ENCODE data around the gene GFPT2.

The GFPT2 gene

GRCh38 chr5:180287868-180288267 lies 65.3 kb downstream of the GFPT2 start:
- DNase-seq (ENCODE audit: low read depth in 1 of 2, low spot score in 1 of 2) = no peak

- no peak for DNase-seq (ENCODE audit: low read depth in 1 of 2, low spot score in 1 of 2)
These were observed 65.7 kb downstream of the GFPT2 start for GRCh38 chr5:180287404-180287803.

GRCh38 chr5:180284149-180284548 lies 69.0 kb downstream of the GFPT2 start:
- no peak for DNase-seq (ENCODE audit: low read depth in 1 of 2, low spot score in 1 of 2)

GRCh38 chr5:180283026-180283615 lies 70.0 kb downstream of the GFPT2 start:
- no peak for DNase-seq (ENCODE audit: low read depth in 1 of 2, low spot score in 1 of 2)

- DNase-seq (ENCODE audit: low read depth in 1 of 2, low spot score in 1 of 2) = no peak
These were observed 70.9 kb downstream of the GFPT2 start for GRCh38 chr5:180282281-180282680.

GRCh38 chr5:180281706-180282105 lies 71.4 kb downstream of the GFPT2 start:
- no peak for DNase-seq (ENCODE audit: low read depth in 1 of 2, low spot score in 1 of 2)

GRCh38 chr5:180274695-180275094 lies 78.4 kb downstream of the GFPT2 start:
- no peak for DNase-seq (ENCODE audit: low read depth in 1 of 2, low spot score in 1 of 2)

GRCh38 chr5:180271221-180271620 lies 81.9 kb downstream of the GFPT2 start:
- DNase-seq (ENCODE audit: low read depth in 1 of 2, low spot score in 1 of 2) = no peak

- DNase-seq (ENCODE audit: low read depth in 1 of 2, low spot score in 1 of 2) = no peak
These were observed 93.9 kb downstream of the GFPT2 start for GRCh38 chr5:180259260-180259611.

- DNase-seq (ENCODE audit: low read depth in 1 of 2, low spot score in 1 of 2) = no peak
These were observed 99.9 kb downstream of the GFPT2 start for GRCh38 chr5:180253036-180253824.

- DNase-seq (ENCODE audit: low read depth in 1 of 2, low spot score in 1 of 2) = no peak
These were observed 101.2 kb downstream of the GFPT2 start for GRCh38 chr5:180251887-180252286.

- no peak for DNase-seq (ENCODE audit: low read depth in 1 of 2, low spot score in 1 of 2)
These were observed 102.0 kb downstream of the GFPT2 start for GRCh38 chr5:180251141-180251540.

All from activated T-helper 1 cell treated with anti-CD3 and anti-CD28 coated beads, Interleukin-2, amount 50 U/mL, for 16 hours (primary cell).